CD14-positive monocyte (primary cell): ENCODE measurements around the gene TXNRD1. TPM values are rescaled to one million over a fixed set of nuclear protein-coding genes. Genes with fewer than 3 reads are reported as not detected.
A peak's percentile ranks its signal among the peaks of the same experiment; 100 is the strongest.

Source experiments
- DNase-seq, 3 donors: peaks; one replicate each; pipeline ENCODE4 v3.0.0-alpha.2; 2011 to 2022
- H2AFZ ChIP-seq: 2 replicates; pipeline ENCODE4 v1.6.0; 2012; ENCODE audit warnings: mild to moderate bottlenecking, low read depth, low read length, inconsistent platforms; ENCODE audit not compliant: insufficient read depth, poor library complexity, severe bottlenecking
- H3K27ac ChIP-seq, 2 donors: 1 replicate in 1 of 2; 2 replicates in 1 of 2; pipeline ENCODE4 v1.5.1; 2012 to 2013; ENCODE audit warnings: low read length in 2 of 2, control low read depth in 1 of 2, inconsistent platforms in 1 of 2, low read depth in 1 of 2, mild to moderate bottlenecking in 1 of 2
- H3K27me3 ChIP-seq, 2 donors: one replicate each; pipeline versions ENCODE4 v1.6.0 to v1.6.1; 2011 to 2013; ENCODE audit warnings: low read length in 2 of 2; ENCODE audit not compliant: control insufficient read depth in 2 of 2, insufficient read depth in 2 of 2
- H3K36me3 ChIP-seq, 2 donors: replicated peaks in 1 of 2; 1 replicate in 1 of 2; 2 replicates in 1 of 2; pipeline versions ENCODE4 v1.5.1 to v1.6.1; 2012 to 2013; ENCODE audit warnings: low read length in 2 of 2, control low read depth in 1 of 2, inconsistent platforms in 1 of 2, mild to moderate bottlenecking in 1 of 2; ENCODE audit not compliant: insufficient read depth in 2 of 2, control insufficient read depth in 1 of 2
- H3K4me1 ChIP-seq, 2 donors: 1 replicate in 1 of 2; 2 replicates in 1 of 2; pipeline versions ENCODE4 v1.5.1 to v1.6.1; 2012 to 2013; ENCODE audit warnings: low read length in 2 of 2, control low read depth in 1 of 2, inconsistent platforms in 1 of 2, mild to moderate bottlenecking in 1 of 2, moderate library complexity in 1 of 2; ENCODE audit not compliant: insufficient read depth in 2 of 2, control insufficient read depth in 1 of 2
- H3K4me2 ChIP-seq: replicated peaks from 2 replicates; pipeline ENCODE3; 2012; ENCODE audit warnings: low read length, moderate library complexity, mild to moderate bottlenecking; ENCODE audit not compliant: poor library complexity, severe bottlenecking; ENCODE audit errors: extremely low read depth
- H3K4me3 ChIP-seq, 3 experiments: fragments of 200-600 bp in 1 of 3; sonication (generic) in 1 of 3; replicated peaks in 1 of 3; 1 replicate in 2 of 3; 2 replicates in 1 of 3; pipeline ENCODE4 v1.5.1; 2011 to 2013; ENCODE audit warnings: low read length in 3 of 3, mild to moderate bottlenecking in 3 of 3, control low read depth in 2 of 3, low read depth in 2 of 3, inconsistent platforms in 1 of 3, moderate library complexity in 1 of 3
- H3K79me2 ChIP-seq: 2 replicates; pipeline ENCODE4 v1.6.0; 2012; ENCODE audit warnings: mild to moderate bottlenecking, control low read depth, inconsistent platforms, low read length, moderate library complexity; ENCODE audit not compliant: insufficient read depth
- H3K9ac ChIP-seq: 2 replicates; pipeline ENCODE4 v1.6.0; 2017; ENCODE audit warnings: low read length, mild to moderate bottlenecking; ENCODE audit not compliant: insufficient read depth, poor library complexity, severe bottlenecking
- H3K9me3 ChIP-seq, 2 donors: replicated peaks in 1 of 2; 1 replicate in 1 of 2; 2 replicates in 1 of 2; pipeline versions ENCODE4 v1.5.1 to v1.6.1; 2012 to 2013; ENCODE audit warnings: low read length in 2 of 2, control low read depth in 1 of 2; ENCODE audit not compliant: control insufficient read depth in 1 of 2, insufficient read depth in 1 of 2
- H4K20me1 ChIP-seq: 2 replicates; pipeline ENCODE4 v1.6.0; 2012; ENCODE audit warnings: mild to moderate bottlenecking, low read length, control low read depth, moderate library complexity; ENCODE audit not compliant: insufficient read depth
- H3K27ac Mint-ChIP-seq, 7 donors: one replicate each; pipeline ENCODE4 v1.8.0; 2020; ENCODE audit warnings: mild to moderate bottlenecking in 7 of 7, mixed read lengths in 7 of 7, moderate library complexity in 6 of 7, inconsistent platforms in 2 of 7
- H3K27me3 Mint-ChIP-seq, 3 donors: one replicate each; pipeline ENCODE4 v1.8.0; 2021 to 2022; ENCODE audit warnings: low read depth in 3 of 3, mild to moderate bottlenecking in 3 of 3, mixed read lengths in 3 of 3, moderate library complexity in 3 of 3, inconsistent platforms in 1 of 3
- H3K36me3 Mint-ChIP-seq, 2 donors: one replicate each; pipeline ENCODE4 v1.8.0; 2020; ENCODE audit warnings: mixed read lengths in 2 of 2, inconsistent platforms in 1 of 2, mild to moderate bottlenecking in 1 of 2
- H3K4me1 Mint-ChIP-seq: one replicate; pipeline ENCODE4 v1.8.0; 2020; ENCODE audit warnings: mild to moderate bottlenecking, mixed read lengths
- H3K4me3 Mint-ChIP-seq, 2 donors: one replicate each; pipeline ENCODE4 v1.8.0; 2020; ENCODE audit warnings: mild to moderate bottlenecking in 2 of 2, mixed read lengths in 2 of 2, moderate library complexity in 1 of 2
- H3K9me3 Mint-ChIP-seq, 7 donors: one replicate each; pipeline ENCODE4 v1.8.0; 2020 to 2022; ENCODE audit warnings: mixed read lengths in 7 of 7, mild to moderate bottlenecking in 6 of 7, moderate library complexity in 6 of 7, inconsistent platforms in 2 of 7
- WGBS: methylation state at CpG from one replicate; pipeline ENCODE4 v1.1.5; 2013; ENCODE audit warnings: missing lambda C conversion rate; ENCODE audit not compliant: insufficient coverage; 5-methylcytosine and 5-hydroxymethylcytosine counted together
- intact Hi-C, 2 donors: fragments of 100-400 bp; cut with micrococcal nuclease; formaldehyde crosslinking; loops; one replicate each; pipeline versions ENCODE4 v1.15.0 to v1.15.1; 2023
- polyA plus RNA-seq, 3 donors: library from polyadenylated mRNA; depleted of rRNA in 1 of 3; unstranded in 2 of 3; stranded (reverse) in 1 of 3; fragments of 300-500 nt in 2 of 3; fragments of >200 nt in 1 of 3; fragmentation: Illumina TruSeq in 2 of 3; gene quantifications; 1 replicate in 2 of 3; 2 replicates in 1 of 3; pipeline ENCODE4 v1.2.3, GENCODE V29; 2012 to 2021
- TF ChIP-seq, protein P1 (sequence below): fragments of 200-600 bp; IDR thresholded peaks from one replicate; pipeline ENCODE4 v1.8.0; 2022; ENCODE audit warnings: antibody characterized with exemption, mild to moderate bottlenecking

The TXNRD1 gene
- polyA plus RNA-seq, 3 donors, result 26.9 to 46.1 (median 29.2) TPM

DNA sequence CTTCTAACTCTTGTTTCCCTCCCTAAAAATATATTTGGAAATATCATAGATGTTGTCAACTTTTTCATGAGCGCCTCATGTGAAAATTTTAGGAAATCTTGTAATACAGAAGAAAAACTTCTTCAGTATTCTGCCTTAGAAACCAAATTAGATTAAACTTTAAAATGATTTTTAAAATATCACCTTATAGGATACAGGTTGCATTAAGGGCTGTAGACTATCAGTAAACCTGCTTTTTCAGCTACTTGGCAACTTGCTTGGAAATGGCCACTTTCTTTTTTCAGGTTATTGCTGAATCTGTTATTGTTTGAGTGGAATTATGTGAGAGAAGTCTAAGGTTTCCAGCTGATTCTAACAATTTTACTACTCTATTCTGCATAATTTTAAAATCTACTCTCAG is 97.1 kb downstream of the TXNRD1 start:
- H3K4me1 Mint-ChIP-seq, result peaks cover 7% of the 10 kb centered on the region
- peaks cover 54% of the 10 kb centered on the region for H4K20me1 ChIP-seq
- H3K27me3 Mint-ChIP-seq, result peaks cover 0 to 2% (median 0%) of the 10 kb centered on the region in 3 donors
- H3K4me2 ChIP-seq, result no peak overlapping the region
- H3K9ac ChIP-seq, result no peak overlapping the region
- no peaks in the 10 kb centered on the region for H3K27me3 ChIP-seq
- TF ChIP-seq, protein P1, sequence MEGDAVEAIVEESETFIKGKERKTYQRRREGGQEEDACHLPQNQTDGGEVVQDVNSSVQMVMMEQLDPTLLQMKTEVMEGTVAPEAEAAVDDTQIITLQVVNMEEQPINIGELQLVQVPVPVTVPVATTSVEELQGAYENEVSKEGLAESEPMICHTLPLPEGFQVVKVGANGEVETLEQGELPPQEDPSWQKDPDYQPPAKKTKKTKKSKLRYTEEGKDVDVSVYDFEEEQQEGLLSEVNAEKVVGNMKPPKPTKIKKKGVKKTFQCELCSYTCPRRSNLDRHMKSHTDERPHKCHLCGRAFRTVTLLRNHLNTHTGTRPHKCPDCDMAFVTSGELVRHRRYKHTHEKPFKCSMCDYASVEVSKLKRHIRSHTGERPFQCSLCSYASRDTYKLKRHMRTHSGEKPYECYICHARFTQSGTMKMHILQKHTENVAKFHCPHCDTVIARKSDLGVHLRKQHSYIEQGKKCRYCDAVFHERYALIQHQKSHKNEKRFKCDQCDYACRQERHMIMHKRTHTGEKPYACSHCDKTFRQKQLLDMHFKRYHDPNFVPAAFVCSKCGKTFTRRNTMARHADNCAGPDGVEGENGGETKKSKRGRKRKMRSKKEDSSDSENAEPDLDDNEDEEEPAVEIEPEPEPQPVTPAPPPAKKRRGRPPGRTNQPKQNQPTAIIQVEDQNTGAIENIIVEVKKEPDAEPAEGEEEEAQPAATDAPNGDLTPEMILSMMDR, result no peak
- peaks cover 36% of the 10 kb centered on the region for H3K79me2 ChIP-seq
- H3K4me1 ChIP-seq, result peaks cover 5 to 6% of the 10 kb centered on the region in 2 donors
- H3K36me3 ChIP-seq, result peaks cover 62 to 76% of the 10 kb centered on the region in 2 donors
- no CpG with 5 or more reads among the region's 1 CpG for WGBS
- intact Hi-C loops, result no loop called here
- H3K36me3 Mint-ChIP-seq, result peaks cover 58 to 66% of the 10 kb centered on the region in 2 donors
- H3K9me3 Mint-ChIP-seq, result no peaks in the 10 kb centered on the region
- no peak overlapping the region for H3K4me3 Mint-ChIP-seq
- H3K9me3 ChIP-seq, result no peaks in the 10 kb centered on the region
- no peak overlapping the region for H2AFZ ChIP-seq
- peak overlapping the region in 1 of 7 donors; percentile 31 for H3K27ac Mint-ChIP-seq
- no peak overlapping the region for H3K27ac ChIP-seq
- no peak overlapping the region for H3K4me3 ChIP-seq
- no peak for DNase-seq

DNA sequence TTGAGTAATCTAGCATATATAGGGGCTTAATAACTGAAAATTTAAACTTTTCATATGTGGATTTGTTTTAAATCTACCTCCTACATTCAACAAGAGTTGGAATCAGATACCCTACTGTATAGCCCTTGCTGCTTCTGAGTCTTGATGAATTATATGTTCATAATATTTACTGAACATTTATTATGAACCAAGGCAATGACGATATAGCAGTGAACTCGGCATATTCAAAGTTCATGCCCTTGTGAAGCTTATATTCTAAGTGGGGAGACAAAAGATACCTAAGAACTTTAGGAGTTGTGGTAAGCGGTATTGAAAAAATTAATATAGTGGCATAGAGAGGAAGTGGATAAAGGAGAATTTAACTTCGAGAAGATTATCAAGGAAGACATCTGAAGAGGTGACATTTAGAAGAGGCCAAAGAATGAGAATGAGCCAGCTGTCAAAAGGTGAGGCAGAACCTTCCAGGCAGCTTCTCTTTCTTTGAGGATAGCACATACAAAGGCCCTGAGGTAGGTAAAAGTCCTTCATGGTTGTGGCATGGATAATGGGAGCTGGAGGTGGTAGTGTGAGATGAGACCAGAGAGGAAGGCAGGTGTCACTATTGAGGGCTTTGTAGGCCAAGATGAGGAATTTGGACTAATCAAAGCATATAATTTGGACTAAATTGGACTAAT is 98.1 kb downstream of the TXNRD1 start:
- Mint-ChIP-seq H3K27ac (peak overlapping the region; percentile 59 to 90 (median 81)), H3K36me3 (peaks cover 66 to 72% of the 10 kb centered on the region in 2 donors), H3K4me1 (peaks cover 7% of the 10 kb centered on the region), H3K4me3 (no peak overlapping the region), H3K27me3 (peaks cover 0 to 2% (median 0%) of the 10 kb centered on the region in 3 donors), H3K9me3 (no peaks in the 10 kb centered on the region)
- Histone ChIP-seq H3K9ac (no peak overlapping the region), H3K79me2 (peaks cover 27% of the 10 kb centered on the region), H3K36me3 (peaks cover 71 to 87% of the 10 kb centered on the region in 2 donors), H4K20me1 (peaks cover 45% of the 10 kb centered on the region), H2AFZ (no peak overlapping the region), H3K27me3 (no peaks in the 10 kb centered on the region), H3K4me3 (no peak overlapping the region), H3K4me1 (peaks cover 5 to 6% of the 10 kb centered on the region in 2 donors), H3K27ac (peak overlapping the region in 1 of 2 donors; percentile 67), H3K4me2 (no peak overlapping the region), H3K9me3 (no peaks in the 10 kb centered on the region)
- no peak for DNase-seq
- TF ChIP-seq, protein P1, result no peak
- intact Hi-C loops, result no loop called here
- WGBS, result 73% methylated on average over 3 of the region's 4 CpGs
